Gastrocnemius medialis (tissue), 4 donors: Measurements from ENCODE around the gene DSCAML1.

Experiments used
- CTCF ChIP-seq, 5 experiments: fragments of 450-650 bp in 3 of 5; fragments of 200-600 bp in 2 of 5; sonication (generic) in 2 of 5; IDR thresholded peaks in 4 of 5; conservative IDR thresholded peaks in 1 of 5; 1 replicate in 4 of 5; 2 replicates in 1 of 5; pipeline ENCODE4 v1.5.1; 2016 to 2019; ENCODE audit warnings: antibody characterized with exemption in 5 of 5, mild to moderate bottlenecking in 3 of 5, moderate library complexity in 3 of 5
- POLR2A ChIP-seq, 2 donors: fragments of 450-650 bp; IDR thresholded peaks; one replicate each; pipeline ENCODE4 v1.6.1; 2017; ENCODE audit warnings: antibody characterized with exemption in 2 of 2, mild to moderate bottlenecking in 2 of 2, moderate library complexity in 2 of 2

- TF ChIP-seq CTCF (IDR thresholded peaks at IDR 0.05 in 4 of 5, conservative IDR thresholded peaks at IDR 0.05 in 1 of 5) (no peak), POLR2A (IDR thresholded peaks at IDR 0.05) (no peak)
Measured at GRCh38 chr11:117535201-117535849, 261.7 kb downstream of the DSCAML1 start.
